ENCODE data around the gene VAPA. TPM values are rescaled to one million over a fixed set of nuclear protein-coding genes. Genes with fewer than 3 reads are reported as not detected.
A peak's percentile ranks its signal among the peaks of the same experiment; 100 is the strongest.

The VAPA gene
- total RNA-seq, 1 donor: 288 TPM

- DNase-seq (ENCODE audit: low read depth): no peak
- peak overlapping the region; percentile 89 for H3K4me3 ChIP-seq (ENCODE audit: low read depth, low read length)
- TF ChIP-seq, protein P1, sequence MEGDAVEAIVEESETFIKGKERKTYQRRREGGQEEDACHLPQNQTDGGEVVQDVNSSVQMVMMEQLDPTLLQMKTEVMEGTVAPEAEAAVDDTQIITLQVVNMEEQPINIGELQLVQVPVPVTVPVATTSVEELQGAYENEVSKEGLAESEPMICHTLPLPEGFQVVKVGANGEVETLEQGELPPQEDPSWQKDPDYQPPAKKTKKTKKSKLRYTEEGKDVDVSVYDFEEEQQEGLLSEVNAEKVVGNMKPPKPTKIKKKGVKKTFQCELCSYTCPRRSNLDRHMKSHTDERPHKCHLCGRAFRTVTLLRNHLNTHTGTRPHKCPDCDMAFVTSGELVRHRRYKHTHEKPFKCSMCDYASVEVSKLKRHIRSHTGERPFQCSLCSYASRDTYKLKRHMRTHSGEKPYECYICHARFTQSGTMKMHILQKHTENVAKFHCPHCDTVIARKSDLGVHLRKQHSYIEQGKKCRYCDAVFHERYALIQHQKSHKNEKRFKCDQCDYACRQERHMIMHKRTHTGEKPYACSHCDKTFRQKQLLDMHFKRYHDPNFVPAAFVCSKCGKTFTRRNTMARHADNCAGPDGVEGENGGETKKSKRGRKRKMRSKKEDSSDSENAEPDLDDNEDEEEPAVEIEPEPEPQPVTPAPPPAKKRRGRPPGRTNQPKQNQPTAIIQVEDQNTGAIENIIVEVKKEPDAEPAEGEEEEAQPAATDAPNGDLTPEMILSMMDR (IDR thresholded peaks at IDR 0.05; ENCODE audit: insufficient read depth, low read depth, low read length): no peak
Observed at GRCh38 chr18:9913151-9913525, 678 bp upstream of the VAPA start.

- no peak for DNase-seq (ENCODE audit: low read depth)
- peak overlapping the region; percentile 89 for H3K4me3 ChIP-seq (ENCODE audit: low read depth, low read length)
- TF ChIP-seq, protein P1 (IDR thresholded peaks at IDR 0.05; ENCODE audit: insufficient read depth, low read depth, low read length): no peak
Observed at GRCh38 chr18:9914334-9914583, 443 bp downstream of the VAPA start.

DNA sequence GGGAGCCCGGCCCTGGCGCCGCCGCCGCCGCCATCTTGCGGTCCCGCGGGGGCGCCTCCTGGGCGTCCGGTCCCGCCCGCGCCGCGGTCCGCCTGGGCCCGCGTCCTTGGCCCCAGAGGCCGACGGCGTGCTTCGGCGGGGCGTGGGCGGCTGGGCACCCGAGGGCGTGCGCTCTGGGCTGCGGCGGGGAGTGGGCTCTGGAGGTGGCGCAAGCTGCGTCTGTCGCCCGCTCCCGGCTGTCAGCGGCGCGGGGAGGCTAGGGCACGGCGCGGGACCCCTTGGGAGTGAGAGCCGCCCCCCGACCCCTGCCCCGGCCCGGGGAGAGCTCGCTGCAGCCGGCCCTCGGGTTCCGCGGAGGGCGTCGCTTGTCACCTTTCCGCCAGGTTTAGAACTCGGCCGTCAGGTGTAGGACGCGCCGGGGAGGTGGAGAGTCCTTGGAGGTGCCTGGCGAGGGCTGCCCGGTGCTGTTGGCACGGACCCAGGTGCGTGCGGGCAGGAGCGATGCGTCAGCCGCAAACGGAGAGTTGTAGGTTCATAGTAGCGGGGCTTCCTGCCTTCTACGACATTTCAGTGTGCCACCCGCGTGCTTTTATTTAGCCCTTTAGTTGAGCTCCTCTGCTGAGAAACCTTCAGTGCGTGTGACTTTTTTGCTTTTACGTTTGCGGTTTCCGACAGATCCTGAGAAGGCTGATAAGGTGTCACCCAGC is 921 bp downstream of the VAPA start:
- TF ChIP-seq, protein P1 (IDR thresholded peaks at IDR 0.05; ENCODE audit: insufficient read depth, low read depth, low read length): no peak
- DNase-seq (ENCODE audit: low read depth): peak; percentile 86
- H3K4me3 ChIP-seq (ENCODE audit: low read depth, low read length): peak overlapping the region; percentile 89

- peak overlapping the region; percentile 89 for H3K4me3 ChIP-seq (ENCODE audit: low read depth, low read length)
- DNase-seq (ENCODE audit: low read depth): peak; percentile 50
- TF ChIP-seq, protein P1 (IDR thresholded peaks at IDR 0.05; ENCODE audit: insufficient read depth, low read depth, low read length): no peak
Observed at GRCh38 chr18:9915291-9916076, 1.7 kb downstream of the VAPA start.

GRCh38 chr18:9916077-9916639 is 2.3 kb downstream of the VAPA start:
- peak; percentile 40 for DNase-seq (ENCODE audit: low read depth)
- TF ChIP-seq, protein P1 (IDR thresholded peaks at IDR 0.05; ENCODE audit: insufficient read depth, low read depth, low read length): no peak
- H3K4me3 ChIP-seq (ENCODE audit: low read depth, low read length): peak overlapping the region; percentile 89

DNA sequence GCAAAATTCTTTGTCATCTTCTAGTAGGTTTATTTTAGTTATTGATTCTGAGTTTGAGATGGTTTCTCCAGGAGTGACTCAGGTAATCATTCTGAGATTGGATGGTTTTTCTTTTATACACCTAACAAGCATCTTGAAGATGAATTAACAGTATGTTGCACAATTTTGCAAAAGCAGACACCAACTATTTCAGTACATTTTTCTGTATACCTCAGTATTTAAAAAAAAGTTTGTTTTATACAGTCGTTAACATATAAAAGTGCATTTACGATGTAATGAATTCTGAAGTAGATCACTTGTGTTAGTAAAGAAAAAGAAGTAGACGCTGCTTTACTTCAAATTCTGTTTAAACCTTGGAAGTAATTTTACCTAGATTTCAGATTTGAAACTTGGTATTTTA is 3.0 kb downstream of the VAPA start:
- peak overlapping the region; percentile 89 for H3K4me3 ChIP-seq (ENCODE audit: low read depth, low read length)

More for the DNA sequence above, 3.0 kb downstream of the VAPA start:
- TF ChIP-seq, protein P1 (IDR thresholded peaks at IDR 0.05; ENCODE audit: insufficient read depth, low read depth, low read length): no peak
- no peak for DNase-seq (ENCODE audit: low read depth)
